K562 (cell line): ENCODE measurements around the gene ZBP1. TPM values are rescaled to one million over a fixed set of nuclear protein-coding genes. Genes with fewer than 3 reads are reported as not detected.

Source experiments
- ADNP ChIP-seq: fragments of 200-800 bp; sonication (Bioruptor generic); IDR thresholded peaks from 2 replicates; pipeline ENCODE4 v1.6.1; 2016; ENCODE audit warnings: missing genetic modification characterization, missing compliant biosample characterization
- ATF1 ChIP-seq, 2 experiments: fragments of 450-650 bp in 1 of 2; IDR thresholded peaks; 2 replicates each; pipeline ENCODE4 v1.6.1; 2016; ENCODE audit warnings: missing compliant biosample characterization in 1 of 2, missing genetic modification characterization in 1 of 2
- CBFA2T2 ChIP-seq: fragments of 450-650 bp; conservative IDR thresholded peaks from 2 replicates; pipeline ENCODE4 v1.6.1; 2017; ENCODE audit warnings: mild to moderate bottlenecking
- CBFA2T3 ChIP-seq: fragments of 450-650 bp; IDR thresholded peaks from 2 replicates; pipeline ENCODE4 v1.6.1; 2017
- CCNT2 ChIP-seq: IDR thresholded peaks from 2 replicates; pipeline ENCODE4 v1.6.1; 2011; ENCODE audit warnings: borderline replicate concordance, low read depth, mild to moderate bottlenecking, moderate library complexity, mixed read lengths, low read length; ENCODE audit not compliant: insufficient read length; ENCODE audit errors: extremely low read depth
- CXXC5 ChIP-seq: fragments of 250-450 bp; sonication (Bioruptor Pico); IDR thresholded peaks from 2 replicates; pipeline ENCODE4 v1.8.0; 2022; ENCODE audit warnings: inconsistent platforms, mild to moderate bottlenecking, moderate library complexity
- EP300 ChIP-seq: IDR thresholded peaks from 2 replicates; pipeline ENCODE4 v1.6.1; 2012; ENCODE audit warnings: low read length, improper control_type of control experiment
- FOXA1 ChIP-seq: fragments of 450-650 bp; IDR thresholded peaks from 2 replicates; pipeline ENCODE4 v1.6.1; 2016; ENCODE audit warnings: mild to moderate bottlenecking, borderline replicate concordance
- RB1 ChIP-seq: fragments of 450-650 bp; IDR thresholded peaks from 2 replicates; pipeline ENCODE4 v1.6.1; 2017; ENCODE audit warnings: low read depth, mild to moderate bottlenecking
- RCOR1 ChIP-seq, 2 experiments: IDR thresholded peaks; 2 replicates each; pipeline ENCODE4 v1.6.1; 2012; ENCODE audit warnings: low read depth in 2 of 2, low read length in 2 of 2, borderline replicate concordance in 1 of 2, improper control_type of control experiment in 1 of 2
- RFX7 ChIP-seq: fragments of 250-450 bp; sonication (Bioruptor Pico); IDR thresholded peaks from 2 replicates; pipeline ENCODE4 v1.5.1; 2021; ENCODE audit warnings: mild to moderate bottlenecking
- SRF ChIP-seq, 2 experiments: fragments of 250-450, 450-650 bp in 1 of 2; sonication (Bioruptor Pico) in 1 of 2; sonication (generic) in 1 of 2; formaldehyde crosslinking; IDR thresholded peaks; 2 replicates each; pipeline versions ENCODE4 v1.5.0 to v1.5.1; 2020 to 2022; ENCODE audit warnings: mild to moderate bottlenecking in 1 of 2, missing genetic modification reagents in 1 of 2
- VEZF1 ChIP-seq: fragments of 200-800 bp; sonication (Bioruptor generic); IDR thresholded peaks from 2 replicates; pipeline ENCODE4 v1.6.1; 2017; ENCODE audit warnings: missing genetic modification characterization, missing compliant biosample characterization
- ZNF324 ChIP-seq: fragments of 250-450 bp; sonication (Bioruptor Pico); IDR thresholded peaks from 2 replicates; pipeline ENCODE4 v1.4.0; 2020; ENCODE audit warnings: mild to moderate bottlenecking
- ZNF699 ChIP-seq: fragments of 250-450 bp; sonication (Bioruptor Pico); IDR thresholded peaks from 2 replicates; pipeline ENCODE4 v1.8.0; 2021; ENCODE audit warnings: mild to moderate bottlenecking, moderate library complexity; ENCODE audit not compliant: insufficient replicate concordance
- polyA plus RNA-seq, 8 experiments: library from polyadenylated mRNA; depleted of rRNA in 4 of 8; stranded (reverse) in 5 of 8; unstranded in 3 of 8; fragments of >200 nt; fragmentation: Nextera tagmentation in 2 of 8; fragmentation: Illumina TruSeq in 1 of 8; extraction: Ambion mirVana in 2 of 8; extraction: Trizol in 1 of 8; gene quantifications; 2 replicates each; pipeline versions ENCODE4 v1.2.1 to v1.2.3, GENCODE V29; 2011 to 2014; ENCODE audit warnings: inconsistent platforms in 1 of 8, missing spikeins in 1 of 8
- total RNA-seq, 7 experiments: library from RNA; depleted of rRNA in 6 of 7; stranded (reverse); fragments of >200 nt in 6 of 7; fragmentation: Illumina TruSeq in 2 of 7; extraction: Trizol in 2 of 7; gene quantifications; 2 replicates each; pipeline versions ENCODE4 v1.2.1 to v1.2.3, GENCODE V29; 2011 to 2021; ENCODE audit warnings: low replicate concordance in 1 of 7
- TF ChIP-seq, protein P1 (sequence below): fragments of 250-450 bp; sonication (Bioruptor Pico); IDR thresholded peaks from 2 replicates; pipeline ENCODE4 v1.8.0; 2022; ENCODE audit warnings: moderate library complexity, mild to moderate bottlenecking, inconsistent platforms
- TF ChIP-seq, protein P2 (sequence below), 2 experiments: fragments of 450-650 bp; conservative IDR thresholded peaks; 2 replicates each; pipeline ENCODE4 v1.6.1; 2017; ENCODE audit warnings: mild to moderate bottlenecking in 2 of 2, moderate library complexity in 2 of 2
- TF ChIP-seq, protein P3 (sequence below): fragments of 450-650 bp; conservative IDR thresholded peaks from 2 replicates; pipeline ENCODE4 v1.6.1; 2016; ENCODE audit warnings: missing genetic modification characterization, low read depth, mild to moderate bottlenecking, missing compliant biosample characterization, moderate library complexity

Gene ZBP1
- total and polyA plus RNA-seq, 9 of the 15 experiments (the other 6 are each of a cell fraction or from before 2014, with no cell fraction given), result not detected

GRCh38 chr20:57560554-57561355 lies 59.5 kb downstream of the ZBP1 start, which contains the start of gene PCK1 (continued):
- TF ChIP-seq, protein P1, sequence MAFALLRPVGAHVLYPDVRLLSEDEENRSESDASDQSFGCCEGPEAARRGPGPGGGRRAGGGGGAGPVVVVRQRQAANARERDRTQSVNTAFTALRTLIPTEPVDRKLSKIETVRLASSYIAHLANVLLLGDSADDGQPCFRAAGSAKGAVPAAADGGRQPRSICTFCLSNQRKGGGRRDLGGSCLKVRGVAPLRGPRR, result 0 out of 2 replicates have a peak, but pooled peaks have one; percentile 34
- TF ChIP-seq FOXA1 (no peak), CCNT2 (peak; percentile 70), SRF (CRISPR knock-in tag; IDR thresholded peaks at IDR 0.05) (peak in 1 of 2 experiments; percentile 53; a peak in 1 of 4 replicates), ZNF699 (CRISPR knock-in tag) (no peak), ATF1 (CRISPR knock-in tag; IDR thresholded peaks at IDR 0.05) (no peak), ATF1 (tag; IDR thresholded peaks at IDR 0.05) (peak; percentile 94), RCOR1 (IDR thresholded peaks at IDR 0.05; ENCODE audit: borderline replicate concordance in 1 of 2, low read depth in 2 of 2, low read length in 2 of 2) (peak in 1 of 2 experiments; percentile 26; a peak in 1 of 4 replicates), ZNF324 (CRISPR knock-in tag) (no peak), CBFA2T2 (peak; percentile 39; the same call in 1 of the 2 replicates), EP300 (peak; percentile 90), CBFA2T3 (peak; percentile 65), RFX7 (CRISPR knock-in tag) (0 out of 2 replicates have a peak, but pooled peaks have one; percentile 35), VEZF1 (CRISPR knock-in tag) (peak; percentile 48; the same call in 1 of the 2 replicates), ADNP (tag) (no peak), CXXC5 (CRISPR knock-in tag) (peak; percentile 53; the same call in 1 of the 2 replicates), RB1 (0 out of 2 replicates have a peak, but pooled peaks have one; percentile 14)
- TF ChIP-seq, protein P2, sequence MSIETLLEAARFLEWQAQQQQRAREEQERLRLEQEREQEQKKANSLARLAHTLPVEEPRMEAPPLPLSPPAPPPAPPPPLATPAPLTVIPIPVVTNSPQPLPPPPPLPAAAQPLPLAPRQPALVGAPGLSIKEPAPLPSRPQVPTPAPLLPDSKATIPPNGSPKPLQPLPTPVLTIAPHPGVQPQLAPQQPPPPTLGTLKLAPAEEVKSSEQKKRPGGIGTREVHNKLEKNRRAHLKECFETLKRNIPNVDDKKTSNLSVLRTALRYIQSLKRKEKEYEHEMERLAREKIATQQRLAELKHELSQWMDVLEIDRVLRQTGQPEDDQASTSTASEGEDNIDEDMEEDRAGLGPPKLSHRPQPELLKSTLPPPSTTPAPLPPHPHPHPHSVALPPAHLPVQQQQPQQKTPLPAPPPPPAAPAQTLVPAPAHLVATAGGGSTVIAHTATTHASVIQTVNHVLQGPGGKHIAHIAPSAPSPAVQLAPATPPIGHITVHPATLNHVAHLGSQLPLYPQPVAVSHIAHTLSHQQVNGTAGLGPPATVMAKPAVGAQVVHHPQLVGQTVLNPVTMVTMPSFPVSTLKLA (conservative IDR thresholded peaks at IDR 0.05), result no peak
- TF ChIP-seq, protein P3, sequence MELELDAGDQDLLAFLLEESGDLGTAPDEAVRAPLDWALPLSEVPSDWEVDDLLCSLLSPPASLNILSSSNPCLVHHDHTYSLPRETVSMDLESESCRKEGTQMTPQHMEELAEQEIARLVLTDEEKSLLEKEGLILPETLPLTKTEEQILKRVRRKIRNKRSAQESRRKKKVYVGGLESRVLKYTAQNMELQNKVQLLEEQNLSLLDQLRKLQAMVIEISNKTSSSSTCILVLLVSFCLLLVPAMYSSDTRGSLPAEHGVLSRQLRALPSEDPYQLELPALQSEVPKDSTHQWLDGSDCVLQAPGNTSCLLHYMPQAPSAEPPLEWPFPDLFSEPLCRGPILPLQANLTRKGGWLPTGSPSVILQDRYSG, result peak; percentile 91; the same call in 1 of the 2 replicates
